ENCODE results near the gene HLCS. TPM values are rescaled to one million over a fixed set of nuclear protein-coding genes. Genes with fewer than 3 reads are reported as not detected.

Gene HLCS
- total and polyA plus RNA-seq, 2 of the 8 experiments (the other 6 are each of a cell fraction or from before 2014, with no cell fraction given), result 4.7 to 12.2 TPM

- no peak overlapping the region for H4K5ac ChIP-seq (ENCODE audit: insufficient read length, low read depth, low read length)
- H2BK20ac ChIP-seq (ENCODE audit: low read length), result no peak overlapping the region
- no peaks in the 10 kb centered on the region for H4K20me1 ChIP-seq (replicated peaks in 1 of 2; ENCODE audit: control insufficient read depth in 1 of 2, insufficient read depth in 2 of 2, low read length in 2 of 2)
- no peak overlapping the region for H4K8ac ChIP-seq (ENCODE audit: extremely low read depth, insufficient read depth, low read length)
- no peak overlapping the region for H2AFZ ChIP-seq (ENCODE audit: low read length)
- H3K27ac ChIP-seq (ENCODE audit: low read depth, low read length), result no peak overlapping the region
- no peak overlapping the region for H3K9ac ChIP-seq (replicated peaks in 1 of 4; ENCODE audit: extremely low read depth in 1 of 4, low read depth in 3 of 4, low read length in 3 of 4)
- no peaks in the 10 kb centered on the region for H3K23me2 ChIP-seq (ENCODE audit: low read depth, low read length)
- H3K23ac ChIP-seq (ENCODE audit: insufficient read length), result no peak overlapping the region
- no peaks in the 10 kb centered on the region for H3K27me3 ChIP-seq (replicated peaks in 1 of 4; ENCODE audit: control insufficient read depth in 3 of 4, extremely low read depth in 1 of 4, insufficient read depth in 3 of 4, low read length in 3 of 4)
- H2BK120ac ChIP-seq (replicated peaks; ENCODE audit: low read depth, low read length), result no peak overlapping the region
- H3K14ac ChIP-seq (ENCODE audit: insufficient read length), result no peak overlapping the region
- H2BK12ac ChIP-seq (ENCODE audit: low read depth, low read length), result no peak overlapping the region
- H2BK15ac ChIP-seq (ENCODE audit: low read length), result no peak overlapping the region
- H3K36me3 ChIP-seq (ENCODE audit: control insufficient read depth in 2 of 4, insufficient read depth in 4 of 4, low read length in 3 of 4), result no peaks in the 10 kb centered on the region
- WGBS, 2 experiments (ENCODE audit: extremely low coverage in 1 of 2, insufficient coverage in 1 of 2, insufficient read length in 1 of 2, insufficient replicate concordance in 2 of 2, low coverage in 1 of 2, low lambda C conversion rate in 2 of 2, missing lambda C conversion rate in 1 of 2), result 90% methylated on average over 4 of the region's 4 CpGs; no CpG with 5 or more reads in 1 of the 2 experiments
- H3K79me1 ChIP-seq (ENCODE audit: low read depth, low read length), result no peaks in the 10 kb centered on the region
- no peak overlapping the region for H3K56ac ChIP-seq (replicated peaks; ENCODE audit: insufficient read length, low read depth, low read length)
- H2AK5ac ChIP-seq (ENCODE audit: low read depth, low read length), result no peak overlapping the region
- no peak overlapping the region for H3K18ac ChIP-seq (ENCODE audit: extremely low read depth, low read length)
- no peak overlapping the region for H4K91ac ChIP-seq (replicated peaks; ENCODE audit: insufficient read length, low read length)
- H3K4me1 ChIP-seq (replicated peaks in 1 of 4; ENCODE audit: control insufficient read depth in 3 of 4, insufficient read depth in 4 of 4, low read length in 3 of 4), result peaks cover 0 to 3% (median 1%) of the 10 kb centered on the region in 4 experiments; a peak in 1 of 7 replicates
- DNase-seq (ENCODE audit: low read depth in 1 of 2, low spot score in 2 of 2), result no peak
- H2BK5ac ChIP-seq (ENCODE audit: low read depth, low read length), result no peak overlapping the region
- POLR2A ChIA-PET (ENCODE audit: partially characterized antibody), result no interaction called here
- no peak overlapping the region for H3K4me2 ChIP-seq (ENCODE audit: insufficient read depth in 1 of 2, low read depth in 2 of 2, low read length in 2 of 2)
- CTCF ChIA-PET (ENCODE audit: partially characterized antibody), result interaction anchor here (0.9 to 1.3 kb wide), 4 partner anchors 9 to 210 kb away, joined by 3 to 4 read pairs (median 3); no protein-coding TSS in a partner anchor
- no peak for FAIRE-seq
- no peaks in the 10 kb centered on the region for H3K9me3 ChIP-seq (ENCODE audit: insufficient read depth in 2 of 2, low read depth in 1 of 2, low read length in 1 of 2)
- H3K79me2 ChIP-seq (ENCODE audit: control insufficient read depth in 1 of 2, insufficient read depth in 2 of 2, low read length in 2 of 2), result no peaks in the 10 kb centered on the region
- H3K4me3 ChIP-seq (ENCODE audit: extremely low read depth in 1 of 4, insufficient read depth in 2 of 4, low read depth in 3 of 4, low read length in 4 of 4), result no peak overlapping the region
- no peak overlapping the region for H3K4ac ChIP-seq (replicated peaks; ENCODE audit: insufficient read length, low read depth, low read length)
- TF ChIP-seq ASH2L (IDR thresholded peaks at IDR 0.05; ENCODE audit: low read length) (no peak), POLR2AphosphoS5 (IDR thresholded peaks at IDR 0.05; ENCODE audit: low read depth, low read length) (no peak), EP300 (IDR thresholded peaks at IDR 0.05; ENCODE audit: borderline replicate concordance in 1 of 2, low read depth in 2 of 2, low read length in 2 of 2) (no peak), E2F6 (IDR thresholded peaks at IDR 0.05) (no peak), BACH1 (IDR thresholded peaks at IDR 0.05; ENCODE audit: low read length) (no peak), EGR1 (IDR thresholded peaks at IDR 0.05; ENCODE audit: borderline replicate concordance, low read depth, low read length) (no peak), RXRA (IDR thresholded peaks at IDR 0.05; ENCODE audit: insufficient read depth, low read depth, low read length) (no peak), CTBP2 (IDR thresholded peaks at IDR 0.05; ENCODE audit: borderline replicate concordance, insufficient read depth, insufficient read length, low read length) (no peak), ATF2 (IDR thresholded peaks at IDR 0.05; ENCODE audit: low read length) (no peak), HDAC6 (IDR thresholded peaks at IDR 0.05; ENCODE audit: low read depth, low read length) (no peak), SRF (IDR thresholded peaks at IDR 0.05; ENCODE audit: low read depth, low read length) (no peak), CHD2 (IDR thresholded peaks at IDR 0.05; ENCODE audit: low read length) (no peak)
These were observed 10.7 kb downstream of the HLCS start for GRCh38 chr21:36955783-36956182.

Measured in H1 (cell line).